Breast epithelium (tissue), 4 donors: Measurements from ENCODE around the gene HIBCH. TPM values are rescaled to one million over a fixed set of nuclear protein-coding genes. Genes with fewer than 3 reads are reported as not detected.

Experiments used
- DNase-seq, 2 donors: peaks; one replicate each; pipeline ENCODE4 v3.0.0-alpha.2; 2019; ENCODE audit warnings: low spot score in 2 of 2
- H3K27ac ChIP-seq, 2 donors: fragments of 200-600 bp; sonication (generic) in 1 of 2; one replicate each; pipeline ENCODE4 v1.5.1; 2016 to 2019; ENCODE audit warnings: mild to moderate bottlenecking in 1 of 2
- H3K27me3 ChIP-seq, 2 donors: fragments of 200-600 bp; sonication (generic) in 1 of 2; one replicate each; pipeline versions ENCODE4 v1.5.1 to v1.6.0; 2017 to 2019; ENCODE audit warnings: control low read depth in 1 of 2, mild to moderate bottlenecking in 1 of 2
- H3K36me3 ChIP-seq: fragments of 200-600 bp; one replicate; pipeline ENCODE4 v1.5.1; 2019
- H3K4me1 ChIP-seq, 2 donors: fragments of 200-600 bp; sonication (generic); one replicate each; pipeline ENCODE4 v1.5.1; 2016 to 2019; ENCODE audit warnings: control low read depth in 1 of 2
- H3K4me3 ChIP-seq, 3 donors: fragments of 200-600 bp; sonication (generic); 1 replicate in 2 of 3; 2 replicates in 1 of 3; pipeline ENCODE4 v1.5.1; 2016 to 2019; ENCODE audit warnings: mild to moderate bottlenecking in 3 of 3, moderate library complexity in 2 of 3
- H3K9me3 ChIP-seq, 2 donors: fragments of 200-600 bp; sonication (generic) in 1 of 2; one replicate each; pipeline ENCODE4 v1.5.1; 2016 to 2019; ENCODE audit warnings: control low read depth in 1 of 2
- CTCF ChIP-seq, 3 donors: fragments of 450-650 bp; IDR thresholded peaks; one replicate each; pipeline ENCODE4 v1.5.1; 2016 to 2017; ENCODE audit warnings: antibody characterized with exemption in 3 of 3, mild to moderate bottlenecking in 3 of 3, moderate library complexity in 3 of 3
- POLR2A ChIP-seq: fragments of 450-650 bp; IDR thresholded peaks from one replicate; pipeline ENCODE4 v1.6.1; 2016; ENCODE audit warnings: antibody characterized with exemption, mild to moderate bottlenecking, moderate library complexity
- POLR2AphosphoS5 ChIP-seq, 3 donors: sonication (generic); formaldehyde crosslinking; IDR thresholded peaks; one replicate each; pipeline ENCODE4 v1.6.1; 2017; ENCODE audit warnings: antibody characterized with exemption in 3 of 3
- intact Hi-C: fragments of 100-400 bp; cut with DNase I; formaldehyde crosslinking; loops from one replicate; pipeline ENCODE4 v1.15.1; 2023; ENCODE audit warnings: low total_unique reads
- total RNA-seq, 3 donors: library from RNA; depleted of rRNA; stranded (reverse); fragments of >200 nt; gene quantifications; one replicate each; pipeline ENCODE4 v1.1.0, GENCODE V29; 2016

Gene HIBCH
- total RNA-seq, 3 donors from 2014 or later = 22.2 to 31.8 (median 22.9) TPM

DNA sequence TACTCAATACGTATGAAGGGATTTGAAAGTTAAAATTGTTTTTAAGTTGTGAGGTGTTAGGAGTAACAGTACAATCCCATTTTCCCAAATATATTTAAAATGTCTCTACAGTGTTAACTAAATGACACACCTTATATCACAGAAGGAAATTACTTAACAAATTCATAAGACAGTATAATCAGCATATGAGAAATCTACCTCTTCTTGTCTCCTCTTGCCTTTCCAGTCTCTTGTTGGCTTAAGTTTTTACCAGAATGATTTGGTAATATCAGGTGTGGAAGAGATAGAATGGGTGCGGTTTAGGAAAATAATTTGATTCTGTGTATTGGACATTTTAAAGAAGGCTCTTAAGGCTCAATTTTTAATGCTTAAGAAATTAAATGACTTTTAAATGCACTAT, 14.3 kb upstream of the HIBCH start:
- Histone ChIP-seq H3K27ac (no peak overlapping the region), H3K9me3 (no peaks in the 10 kb centered on the region), H3K27me3 (no peaks in the 10 kb centered on the region), H3K4me3 (no peak overlapping the region), H3K4me1 (no peaks in the 10 kb centered on the region), H3K36me3 (no peaks in the 10 kb centered on the region)
- DNase-seq = no peak
- TF ChIP-seq POLR2AphosphoS5 (IDR thresholded peaks at IDR 0.05) (no peak), CTCF (IDR thresholded peaks at IDR 0.05) (no peak)
- intact Hi-C loops = no loop called here

DNA sequence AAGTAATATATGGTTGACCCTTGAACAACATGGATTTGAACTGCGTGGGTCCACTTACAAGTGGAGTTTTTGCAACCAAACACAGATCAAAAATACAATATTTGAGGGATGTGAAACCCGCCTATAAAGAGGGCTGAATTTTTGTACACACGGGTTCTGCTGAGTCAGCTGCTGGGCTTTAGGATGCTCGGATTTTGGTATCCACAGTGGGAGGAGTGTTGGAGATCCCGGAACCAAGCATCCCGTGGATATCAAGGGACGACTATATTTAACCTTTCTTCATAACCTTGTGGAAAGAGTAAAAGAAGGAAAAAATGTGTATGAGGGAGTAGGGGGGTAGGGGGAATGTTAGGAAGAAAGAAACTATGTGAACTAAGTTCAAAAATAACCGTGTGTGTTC, 13.8 kb upstream of the HIBCH start:
- DNase-seq = no peak
- H3K4me1 ChIP-seq = no peaks in the 10 kb centered on the region
- intact Hi-C loops = no loop called here
- no peak overlapping the region for H3K27ac ChIP-seq
- no peaks in the 10 kb centered on the region for H3K36me3 ChIP-seq
- H3K27me3 ChIP-seq = no peaks in the 10 kb centered on the region
- H3K4me3 ChIP-seq = no peak overlapping the region
- TF ChIP-seq POLR2AphosphoS5 (IDR thresholded peaks at IDR 0.05) = no peak
- TF ChIP-seq CTCF (IDR thresholded peaks at IDR 0.05) = no peak
- no peak for TF ChIP-seq POLR2A
- H3K9me3 ChIP-seq = no peaks in the 10 kb centered on the region

GRCh38 chr2:190328573-190329147, 9.0 kb upstream of the HIBCH start:
- Histone ChIP-seq H3K27me3 (no peaks in the 10 kb centered on the region), H3K36me3 (no peaks in the 10 kb centered on the region), H3K4me1 (no peaks in the 10 kb centered on the region), H3K4me3 (no peak overlapping the region), H3K9me3 (no peaks in the 10 kb centered on the region), H3K27ac (no peak overlapping the region)
- intact Hi-C loops = no loop called here
- no peak for DNase-seq
- TF ChIP-seq CTCF (IDR thresholded peaks at IDR 0.05) (no peak), POLR2AphosphoS5 (IDR thresholded peaks at IDR 0.05) (no peak)

DNA sequence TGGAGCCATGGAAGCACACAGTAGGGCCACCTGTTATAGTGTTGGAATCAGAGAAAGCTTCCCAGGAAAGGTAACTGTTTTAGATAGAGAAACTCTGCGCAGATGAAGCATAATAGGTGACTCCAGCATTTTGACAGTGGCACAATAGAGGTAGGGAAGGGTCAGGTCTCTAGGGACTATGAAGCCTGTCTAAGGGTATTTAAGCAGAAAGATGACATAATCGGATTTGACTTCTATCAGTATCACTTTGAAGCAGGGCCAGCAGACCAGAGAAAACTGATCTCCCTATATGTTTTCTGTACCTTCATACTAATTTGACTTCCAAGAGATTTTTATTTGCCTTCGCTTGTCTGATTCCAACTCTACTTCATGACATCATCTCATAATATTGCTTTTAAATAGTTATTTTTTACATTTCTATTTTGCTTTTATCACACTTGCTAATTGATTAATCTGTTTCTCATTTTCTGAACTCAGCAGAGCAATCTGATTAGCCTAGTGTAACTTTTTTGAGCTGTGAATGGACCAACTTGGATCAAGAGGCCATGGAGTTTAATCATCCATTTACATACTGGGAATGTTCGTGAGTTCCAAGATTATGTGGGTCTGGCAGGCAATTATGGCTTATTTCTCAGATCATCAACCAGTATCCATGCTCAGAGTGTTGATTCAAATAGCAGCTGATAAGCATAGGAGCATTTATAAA, 8.4 kb upstream of the HIBCH start:
- TF ChIP-seq CTCF (IDR thresholded peaks at IDR 0.05) (no peak), POLR2A (no peak), POLR2AphosphoS5 (IDR thresholded peaks at IDR 0.05) (no peak)
- no peaks in the 10 kb centered on the region for H3K27me3 ChIP-seq
- H3K27ac ChIP-seq = no peak overlapping the region
- H3K4me3 ChIP-seq = no peak overlapping the region
- intact Hi-C loops = no loop called here
- H3K9me3 ChIP-seq = no peaks in the 10 kb centered on the region
- no peaks in the 10 kb centered on the region for H3K4me1 ChIP-seq
- no peaks in the 10 kb centered on the region for H3K36me3 ChIP-seq
- DNase-seq = no peak

DNA sequence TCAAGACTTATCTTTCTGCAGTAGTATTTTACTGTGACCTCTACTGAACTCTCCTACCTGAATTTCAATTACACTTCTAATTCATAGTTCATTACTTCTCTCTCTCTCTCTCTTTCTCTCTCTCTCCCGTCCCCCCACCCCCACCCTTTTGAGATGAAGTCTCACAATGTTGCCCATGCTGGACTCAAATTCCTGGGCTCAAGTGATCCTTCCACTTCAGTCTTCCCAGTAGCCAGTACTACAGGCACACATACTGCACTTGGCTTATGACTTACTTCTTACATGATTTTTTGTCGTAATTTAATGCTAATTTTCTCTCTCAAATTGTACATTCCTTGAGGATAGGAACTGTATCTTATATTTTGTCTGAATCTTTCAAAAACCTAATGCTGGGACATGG, 6.0 kb upstream of the HIBCH start:
- no peak overlapping the region for H3K27ac ChIP-seq
- DNase-seq = no peak
- H3K4me1 ChIP-seq = no peaks in the 10 kb centered on the region
- no peaks in the 10 kb centered on the region for H3K27me3 ChIP-seq
- H3K4me3 ChIP-seq = no peak overlapping the region
- intact Hi-C loops = no loop called here
- no peaks in the 10 kb centered on the region for H3K9me3 ChIP-seq
- H3K36me3 ChIP-seq = no peaks in the 10 kb centered on the region
- TF ChIP-seq CTCF (IDR thresholded peaks at IDR 0.05) (no peak), POLR2A (no peak), POLR2AphosphoS5 (IDR thresholded peaks at IDR 0.05) (no peak)
